HL-60 (cell line): ENCODE data around the gene FAM50B.

Experiments
- GABPA ChIP-seq: IDR thresholded peaks from 2 replicates; pipeline ENCODE4 v1.6.1; 2012; ENCODE audit warnings: low read depth
- POLR2AphosphoS5 ChIP-seq: IDR thresholded peaks from 2 replicates; pipeline ENCODE4 v1.6.1; 2012; ENCODE audit warnings: low read depth
- TF ChIP-seq, protein P1 (sequence below): IDR thresholded peaks from one replicate; pipeline ENCODE4 v1.5.1; 2011; ENCODE audit warnings: low read length, control low read depth, inconsistent platforms; ENCODE audit not compliant: insufficient read depth
- TF ChIP-seq, protein P2 (sequence below): IDR thresholded peaks from 2 replicates; pipeline ENCODE4 v1.6.1; 2012; ENCODE audit warnings: low read depth; ENCODE audit not compliant: insufficient replicate concordance

DNA sequence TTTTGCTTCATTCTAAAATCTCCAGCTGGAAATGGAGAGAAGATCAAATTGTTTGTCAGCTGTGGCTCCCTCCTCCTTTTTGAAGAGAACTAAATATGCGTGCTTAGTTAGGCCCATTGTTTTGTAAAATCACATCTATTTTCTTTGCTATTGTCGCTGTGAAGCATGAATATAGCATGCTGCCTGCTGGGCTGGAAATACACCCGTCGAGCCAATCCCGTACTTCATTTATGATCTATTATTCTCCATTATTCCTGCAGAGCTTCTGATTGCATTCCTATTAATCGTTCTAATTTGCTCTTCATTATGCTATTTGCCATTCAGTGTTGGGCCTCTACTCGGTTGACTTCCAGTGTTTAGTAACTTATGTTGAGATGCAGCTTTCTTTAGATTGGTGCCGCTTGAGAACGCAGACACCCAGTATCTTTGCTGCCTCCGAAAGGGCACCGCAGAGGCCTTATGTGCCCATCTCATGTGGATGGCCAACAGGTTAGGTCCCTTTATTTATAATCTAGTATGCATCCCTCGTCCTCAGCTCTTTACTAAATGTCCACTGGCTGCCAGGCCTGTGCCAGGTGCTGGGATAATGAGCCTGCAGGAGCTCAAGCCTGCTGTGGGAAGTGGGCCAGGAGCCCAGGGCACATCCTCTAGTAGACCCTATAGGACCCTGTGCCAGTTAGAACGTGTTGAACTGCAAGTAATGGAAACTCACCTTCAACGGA lies 45.6 kb downstream of the FAM50B start:
- TF ChIP-seq, protein P1, sequence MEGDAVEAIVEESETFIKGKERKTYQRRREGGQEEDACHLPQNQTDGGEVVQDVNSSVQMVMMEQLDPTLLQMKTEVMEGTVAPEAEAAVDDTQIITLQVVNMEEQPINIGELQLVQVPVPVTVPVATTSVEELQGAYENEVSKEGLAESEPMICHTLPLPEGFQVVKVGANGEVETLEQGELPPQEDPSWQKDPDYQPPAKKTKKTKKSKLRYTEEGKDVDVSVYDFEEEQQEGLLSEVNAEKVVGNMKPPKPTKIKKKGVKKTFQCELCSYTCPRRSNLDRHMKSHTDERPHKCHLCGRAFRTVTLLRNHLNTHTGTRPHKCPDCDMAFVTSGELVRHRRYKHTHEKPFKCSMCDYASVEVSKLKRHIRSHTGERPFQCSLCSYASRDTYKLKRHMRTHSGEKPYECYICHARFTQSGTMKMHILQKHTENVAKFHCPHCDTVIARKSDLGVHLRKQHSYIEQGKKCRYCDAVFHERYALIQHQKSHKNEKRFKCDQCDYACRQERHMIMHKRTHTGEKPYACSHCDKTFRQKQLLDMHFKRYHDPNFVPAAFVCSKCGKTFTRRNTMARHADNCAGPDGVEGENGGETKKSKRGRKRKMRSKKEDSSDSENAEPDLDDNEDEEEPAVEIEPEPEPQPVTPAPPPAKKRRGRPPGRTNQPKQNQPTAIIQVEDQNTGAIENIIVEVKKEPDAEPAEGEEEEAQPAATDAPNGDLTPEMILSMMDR: no peak
- TF ChIP-seq POLR2AphosphoS5 (no peak), GABPA (no peak)
- TF ChIP-seq, protein P2, sequence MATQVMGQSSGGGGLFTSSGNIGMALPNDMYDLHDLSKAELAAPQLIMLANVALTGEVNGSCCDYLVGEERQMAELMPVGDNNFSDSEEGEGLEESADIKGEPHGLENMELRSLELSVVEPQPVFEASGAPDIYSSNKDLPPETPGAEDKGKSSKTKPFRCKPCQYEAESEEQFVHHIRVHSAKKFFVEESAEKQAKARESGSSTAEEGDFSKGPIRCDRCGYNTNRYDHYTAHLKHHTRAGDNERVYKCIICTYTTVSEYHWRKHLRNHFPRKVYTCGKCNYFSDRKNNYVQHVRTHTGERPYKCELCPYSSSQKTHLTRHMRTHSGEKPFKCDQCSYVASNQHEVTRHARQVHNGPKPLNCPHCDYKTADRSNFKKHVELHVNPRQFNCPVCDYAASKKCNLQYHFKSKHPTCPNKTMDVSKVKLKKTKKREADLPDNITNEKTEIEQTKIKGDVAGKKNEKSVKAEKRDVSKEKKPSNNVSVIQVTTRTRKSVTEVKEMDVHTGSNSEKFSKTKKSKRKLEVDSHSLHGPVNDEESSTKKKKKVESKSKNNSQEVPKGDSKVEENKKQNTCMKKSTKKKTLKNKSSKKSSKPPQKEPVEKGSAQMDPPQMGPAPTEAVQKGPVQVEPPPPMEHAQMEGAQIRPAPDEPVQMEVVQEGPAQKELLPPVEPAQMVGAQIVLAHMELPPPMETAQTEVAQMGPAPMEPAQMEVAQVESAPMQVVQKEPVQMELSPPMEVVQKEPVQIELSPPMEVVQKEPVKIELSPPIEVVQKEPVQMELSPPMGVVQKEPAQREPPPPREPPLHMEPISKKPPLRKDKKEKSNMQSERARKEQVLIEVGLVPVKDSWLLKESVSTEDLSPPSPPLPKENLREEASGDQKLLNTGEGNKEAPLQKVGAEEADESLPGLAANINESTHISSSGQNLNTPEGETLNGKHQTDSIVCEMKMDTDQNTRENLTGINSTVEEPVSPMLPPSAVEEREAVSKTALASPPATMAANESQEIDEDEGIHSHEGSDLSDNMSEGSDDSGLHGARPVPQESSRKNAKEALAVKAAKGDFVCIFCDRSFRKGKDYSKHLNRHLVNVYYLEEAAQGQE: no peak
